PC-3 (cell line): ENCODE data around the gene AIFM3.

Experiments
- EZH2 ChIP-seq: fragments of 300-600 bp; sonication (generic); IDR thresholded peaks from one replicate; pipeline ENCODE4 v1.6.1; 2017; ENCODE audit warnings: antibody characterized with exemption, mild to moderate bottlenecking, low read length; ENCODE audit not compliant: unreplicated experiment
- EZH2phosphoT487 ChIP-seq: fragments of 300-600 bp; sonication (generic); IDR thresholded peaks from 2 replicates; pipeline ENCODE4 v1.6.1; 2018; ENCODE audit warnings: mild to moderate bottlenecking, antibody characterized with exemption, low read length, borderline replicate concordance
- TF ChIP-seq, protein P1 (sequence below): fragments of 300-600 bp; sonication (generic); conservative IDR thresholded peaks from 2 replicates; pipeline ENCODE4 v1.5.1; 2017; ENCODE audit warnings: antibody characterized with exemption, low read depth, mild to moderate bottlenecking, low read length

DNA sequence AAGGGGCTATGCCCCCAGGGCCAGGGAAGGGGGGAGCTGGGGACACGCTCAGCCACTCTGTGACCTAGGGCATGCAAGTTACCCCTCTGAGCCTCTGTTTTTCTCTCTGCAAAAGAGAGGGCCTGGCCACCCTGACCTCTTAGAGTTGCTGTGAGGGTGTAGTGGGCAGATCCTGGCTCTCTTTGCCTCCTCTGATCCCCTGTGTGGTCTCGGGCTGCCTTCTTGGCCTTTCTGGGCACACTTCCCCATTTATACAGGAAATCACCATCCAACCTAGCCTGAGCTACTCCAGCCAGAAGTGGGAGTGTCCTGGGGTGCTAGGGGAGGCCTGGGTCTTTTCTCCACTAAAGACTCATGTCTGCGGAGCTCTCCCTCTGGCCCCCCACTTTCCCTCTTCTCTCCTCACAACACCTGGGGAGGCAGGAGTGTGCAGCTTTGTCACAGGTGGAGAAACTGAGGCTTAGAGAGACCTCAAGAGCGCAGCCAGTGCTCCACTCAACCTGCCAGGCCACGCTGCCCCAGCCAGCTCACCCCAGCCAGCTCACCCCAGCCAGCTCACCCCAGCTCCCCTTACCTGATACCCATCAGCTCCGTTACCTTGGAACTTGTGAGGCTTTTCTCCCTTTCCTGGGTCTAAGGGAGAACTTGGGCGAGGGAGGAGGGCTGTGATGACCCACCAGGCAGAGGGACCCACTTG is 1.4 kb downstream of the AIFM3 start:
- TF ChIP-seq, protein P1, sequence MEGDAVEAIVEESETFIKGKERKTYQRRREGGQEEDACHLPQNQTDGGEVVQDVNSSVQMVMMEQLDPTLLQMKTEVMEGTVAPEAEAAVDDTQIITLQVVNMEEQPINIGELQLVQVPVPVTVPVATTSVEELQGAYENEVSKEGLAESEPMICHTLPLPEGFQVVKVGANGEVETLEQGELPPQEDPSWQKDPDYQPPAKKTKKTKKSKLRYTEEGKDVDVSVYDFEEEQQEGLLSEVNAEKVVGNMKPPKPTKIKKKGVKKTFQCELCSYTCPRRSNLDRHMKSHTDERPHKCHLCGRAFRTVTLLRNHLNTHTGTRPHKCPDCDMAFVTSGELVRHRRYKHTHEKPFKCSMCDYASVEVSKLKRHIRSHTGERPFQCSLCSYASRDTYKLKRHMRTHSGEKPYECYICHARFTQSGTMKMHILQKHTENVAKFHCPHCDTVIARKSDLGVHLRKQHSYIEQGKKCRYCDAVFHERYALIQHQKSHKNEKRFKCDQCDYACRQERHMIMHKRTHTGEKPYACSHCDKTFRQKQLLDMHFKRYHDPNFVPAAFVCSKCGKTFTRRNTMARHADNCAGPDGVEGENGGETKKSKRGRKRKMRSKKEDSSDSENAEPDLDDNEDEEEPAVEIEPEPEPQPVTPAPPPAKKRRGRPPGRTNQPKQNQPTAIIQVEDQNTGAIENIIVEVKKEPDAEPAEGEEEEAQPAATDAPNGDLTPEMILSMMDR = no peak
- TF ChIP-seq EZH2phosphoT487 (no peak), EZH2 (no peak)
